HG03196 (cell line): ENCODE results near the gene CTAG2.
"Not testable (repeated sequence)": the region's sequence is repeated elsewhere in the genome, so short reads cannot be mapped to it uniquely, and the experiment has no call there.

Experiments
- ATAC-seq: cut with Tn5 transposase; IDR thresholded peaks from one replicate; pipeline ENCODE4 v1.9.1; 2021; ENCODE audit not compliant: unreplicated experiment

Gene CTAG2

GRCh38 chrX:154653413-154653812, at the start of gene CTAG2:
CTAG2 (minus strand) TSS chrX:154653579; CDS start chrX:154653515, 64 bp downstream.
- not testable (repeated sequence) for ATAC-seq

DNA sequence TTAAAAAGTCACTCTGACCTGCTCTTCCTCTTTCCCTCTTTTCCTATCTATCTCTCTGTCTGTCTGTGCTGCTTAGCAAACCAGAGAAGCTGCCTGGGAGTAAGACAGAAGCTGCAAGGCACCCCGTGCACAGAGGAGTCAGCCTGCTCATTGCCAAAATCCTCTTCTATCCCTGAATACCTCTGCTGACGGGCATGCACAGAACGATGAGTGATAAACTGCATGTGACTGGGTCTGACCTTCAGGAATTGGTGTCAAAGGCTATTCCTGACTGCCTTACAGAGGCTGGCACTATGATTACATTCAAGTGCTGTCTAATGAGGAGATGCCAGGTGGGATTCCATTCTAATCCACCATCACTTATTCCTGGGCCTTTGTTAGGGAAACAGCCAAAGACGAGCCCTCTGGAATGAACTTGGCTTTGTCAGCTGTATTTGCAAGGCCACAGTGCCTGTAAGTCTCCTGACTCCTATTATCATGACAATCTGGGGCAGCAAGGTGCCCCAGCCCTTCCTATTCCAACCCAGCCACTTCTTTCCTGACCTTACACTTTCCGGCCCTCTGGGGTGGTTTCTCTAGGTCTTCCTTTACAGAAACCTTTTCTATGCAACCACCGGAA, 45.4 kb upstream of the CTAG2 start:
- ATAC-seq, result no peak

- ATAC-seq, result no peak
These were observed 43.3 kb upstream of the CTAG2 start for GRCh38 chrX:154696676-154697045.

DNA sequence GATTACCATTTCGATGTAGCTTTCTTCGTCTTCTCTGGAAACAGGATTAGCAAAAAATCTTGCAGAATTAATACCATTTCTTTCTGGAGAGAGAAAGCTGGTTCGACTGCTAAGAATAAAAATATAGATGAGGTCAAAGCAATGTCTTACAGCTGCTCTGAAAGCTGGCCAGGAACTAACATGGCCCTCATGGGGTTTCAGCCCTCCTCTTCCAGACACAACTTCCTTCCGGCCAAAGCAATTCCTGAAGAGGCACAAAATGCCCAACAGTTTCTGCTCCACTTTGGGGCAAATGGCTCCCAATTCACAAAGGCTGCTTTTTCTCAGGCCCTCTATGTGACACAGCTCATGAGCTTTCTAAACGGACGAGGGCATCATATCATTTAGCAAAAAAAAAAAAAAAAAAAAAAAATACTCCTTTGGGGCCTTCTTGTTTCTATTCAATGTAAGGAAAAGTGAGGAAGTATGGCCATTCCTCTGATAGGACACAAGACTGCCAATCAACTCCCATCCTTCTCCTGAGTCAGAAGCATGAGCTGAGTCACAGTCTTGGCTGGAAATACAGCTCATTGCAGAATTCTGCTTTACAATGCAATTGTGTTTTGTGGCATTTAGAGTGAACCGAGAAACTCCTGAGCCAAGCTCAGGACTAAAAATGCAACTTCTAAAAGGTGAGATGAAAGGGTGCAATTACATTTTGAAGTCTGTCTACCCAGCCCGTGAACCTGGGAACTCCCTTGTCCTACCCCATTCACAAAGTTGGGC, 42.7 kb upstream of the CTAG2 start:
- no peak for ATAC-seq

DNA sequence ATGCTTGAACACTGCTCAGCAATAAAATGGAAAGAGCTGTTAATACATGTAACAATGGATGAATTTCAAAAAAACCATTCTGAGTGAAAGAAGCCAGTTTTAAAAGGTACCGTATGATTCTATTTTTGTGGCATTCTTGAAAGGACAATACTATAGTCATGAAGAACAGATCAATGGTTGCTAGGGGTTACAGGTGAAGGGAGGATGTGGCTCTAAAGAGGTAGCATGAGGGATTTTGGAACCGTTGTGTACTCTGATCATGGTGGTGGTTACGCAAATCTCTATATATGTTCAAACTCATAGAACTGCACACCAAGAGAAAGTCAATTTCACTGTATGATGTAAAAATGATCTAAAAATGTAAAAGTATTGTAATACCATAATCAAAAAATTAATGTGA, 40.0 kb upstream of the CTAG2 start:
- no peak for ATAC-seq

DNA sequence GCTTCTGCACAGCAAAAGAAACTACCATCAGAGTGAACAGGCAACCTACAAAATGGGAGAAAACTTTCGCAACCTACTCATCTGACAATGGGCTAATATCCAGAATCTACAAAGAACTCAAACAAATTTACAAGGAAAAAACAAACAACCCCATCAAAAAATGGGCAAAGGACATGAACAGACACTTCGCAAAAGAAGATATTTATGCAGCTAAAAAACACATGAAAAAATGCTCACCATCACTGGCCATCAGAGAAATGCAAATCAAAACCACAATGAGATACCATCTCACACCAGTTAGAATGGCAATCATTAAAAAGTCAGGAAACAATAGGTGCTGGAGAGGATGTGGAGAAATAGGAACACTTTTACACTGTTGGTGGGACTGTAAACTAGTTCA, 37.1 kb upstream of the CTAG2 start:
- ATAC-seq, result not testable (repeated sequence)

DNA sequence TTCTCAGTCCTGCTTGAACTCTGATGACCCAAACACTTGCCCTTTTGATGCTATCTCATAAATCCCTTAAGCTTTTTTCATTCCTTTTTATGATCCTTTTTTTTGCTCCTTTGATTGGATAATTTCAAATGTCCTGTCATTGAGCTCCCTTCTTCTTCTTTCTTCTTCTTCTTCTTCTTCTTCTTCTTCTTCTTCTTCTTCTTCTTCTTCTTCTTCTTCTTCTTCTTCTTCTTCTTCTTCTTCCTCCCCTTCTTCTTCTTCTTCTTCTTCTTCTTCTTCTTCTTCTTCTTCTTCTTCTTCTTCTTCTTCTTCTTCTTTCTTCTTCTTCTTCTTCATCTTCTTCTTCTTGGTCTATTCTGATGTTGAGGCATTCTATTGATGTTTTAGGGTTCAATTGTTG, 18.7 kb upstream of the CTAG2 start:
- ATAC-seq, result not testable (repeated sequence)

- not testable (repeated sequence) for ATAC-seq
These were observed 17.5 kb upstream of the CTAG2 start for GRCh38 chrX:154670848-154671247.

DNA sequence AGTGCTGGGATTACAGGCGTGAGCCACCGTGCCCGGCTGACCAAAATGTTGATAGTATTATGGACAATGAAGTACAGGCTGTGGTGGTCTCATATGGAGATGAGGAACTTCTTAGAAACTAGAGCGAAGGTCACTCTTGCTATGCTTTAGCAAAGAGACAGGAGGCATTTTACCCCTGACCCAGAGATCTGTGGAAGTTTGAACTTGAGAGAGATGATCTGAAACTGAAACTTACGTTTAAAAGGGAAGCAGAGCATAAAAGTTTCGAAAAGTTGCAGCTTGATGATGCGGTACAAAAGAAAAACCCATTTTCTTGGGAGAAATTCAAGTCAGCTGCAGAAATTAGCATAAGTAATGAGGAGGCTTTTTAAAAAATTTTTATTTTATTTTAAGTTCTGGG, 8.5 kb upstream of the CTAG2 start:
- ATAC-seq, result no peak

- ATAC-seq, result no peak
These were observed 7.8 kb upstream of the CTAG2 start for GRCh38 chrX:154661170-154661569.

- no peak for ATAC-seq
These were observed 7.2 kb upstream of the CTAG2 start for GRCh38 chrX:154660541-154660940.

- ATAC-seq, result no peak
These were observed 5.6 kb upstream of the CTAG2 start for GRCh38 chrX:154658957-154659356.

GRCh38 chrX:154658187-154658586, 4.8 kb upstream of the CTAG2 start:
- no peak for ATAC-seq

DNA sequence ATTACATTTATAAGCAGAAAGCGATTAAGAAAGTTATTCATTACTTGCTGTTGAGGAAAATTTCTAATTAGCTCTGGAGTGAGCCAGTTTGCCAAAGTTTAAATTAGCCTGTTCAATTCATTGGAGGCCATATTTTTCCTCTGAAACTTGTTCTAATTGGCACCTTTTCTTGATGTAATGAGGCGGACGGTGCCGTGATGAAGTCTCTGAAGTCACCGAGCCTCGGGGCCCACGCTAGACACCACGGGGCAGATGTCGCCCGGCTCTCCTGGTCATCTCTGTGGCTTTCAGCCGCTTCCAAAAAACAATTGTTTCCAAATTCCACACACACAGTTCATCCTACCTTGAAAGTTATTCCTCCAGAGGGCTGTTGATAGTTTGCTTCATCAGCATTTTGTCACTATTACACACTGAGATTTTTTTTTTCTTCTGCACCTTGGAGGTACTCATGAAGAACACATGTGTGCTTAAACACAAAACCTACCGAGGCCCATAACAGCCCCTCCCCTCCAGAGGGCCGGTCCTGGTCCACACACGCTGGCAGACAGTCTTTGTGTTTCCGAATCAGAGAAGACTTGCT, 3.9 kb upstream of the CTAG2 start:
- no peak for ATAC-seq

GRCh38 chrX:154655786-154656185, 2.4 kb upstream of the CTAG2 start:
- ATAC-seq, result no peak

- no peak for ATAC-seq
These were observed 2.0 kb upstream of the CTAG2 start for GRCh38 chrX:154655346-154655745.

- ATAC-seq, result no peak
These were observed 1.5 kb upstream of the CTAG2 start for GRCh38 chrX:154654925-154655324.

DNA sequence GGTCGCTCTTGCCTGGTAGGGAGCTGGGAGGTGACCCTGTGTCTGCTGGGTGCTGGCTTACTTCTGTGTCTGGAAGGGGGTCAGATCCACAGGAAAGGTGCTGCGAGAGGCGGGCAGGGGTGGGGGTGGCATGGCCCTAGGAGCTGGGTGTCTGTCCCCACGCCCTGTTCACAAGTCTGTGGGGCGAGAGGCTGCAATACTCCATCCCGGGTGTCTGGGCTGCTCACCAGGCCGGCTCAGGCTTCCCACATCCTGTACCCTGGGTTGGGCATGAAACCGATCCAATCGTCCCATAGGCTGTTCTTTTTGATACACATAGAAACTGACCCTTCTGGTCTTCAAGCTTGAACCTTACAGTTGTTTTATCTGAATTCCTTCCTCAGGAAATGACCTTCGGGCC, 993 bp upstream of the CTAG2 start:
- ATAC-seq, result no peak

GRCh38 chrX:154653048-154653401, 354 bp downstream of the CTAG2 start:
- no peak for ATAC-seq

DNA sequence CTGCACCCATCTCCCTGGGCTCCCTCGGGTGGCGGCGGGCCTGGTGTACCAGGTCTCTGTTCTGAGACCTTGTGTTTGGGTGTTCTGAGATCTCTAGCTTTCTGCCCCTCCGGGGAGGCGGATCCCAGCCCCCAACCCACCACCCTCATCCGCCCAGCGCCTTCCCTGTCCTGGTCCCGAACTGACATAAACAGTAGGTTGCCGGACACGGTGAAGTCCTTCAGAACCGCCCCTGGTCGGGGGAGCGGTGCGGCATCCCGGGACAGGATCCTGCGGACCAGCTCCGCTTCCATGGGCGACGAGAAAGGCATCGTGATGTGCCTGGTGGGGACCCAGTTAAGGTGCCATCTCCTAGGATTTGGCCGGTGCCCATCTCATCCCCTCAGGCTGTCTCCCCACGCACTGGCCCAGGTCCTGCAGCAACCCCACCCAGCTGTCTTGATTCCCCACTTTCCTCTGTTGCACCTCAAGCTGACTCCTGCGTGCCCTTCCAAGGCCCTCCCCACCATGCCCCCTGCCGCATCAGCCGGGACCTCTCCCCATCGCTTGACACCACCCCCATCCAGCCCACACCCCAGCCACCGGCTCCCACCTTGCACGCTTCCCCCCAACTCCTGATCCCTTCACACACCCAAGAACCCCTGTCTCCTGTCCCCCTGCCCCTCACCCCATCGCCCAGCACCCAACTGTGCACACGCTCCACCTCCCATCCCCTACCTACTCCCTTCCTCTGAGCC, 900 bp downstream of the CTAG2 start:
- no peak for ATAC-seq

- ATAC-seq, result no peak
These were observed 3.2 kb downstream of the CTAG2 start for GRCh38 chrX:154650221-154650510.
